ENCODE measurements around the gene AUTS2.

DNA sequence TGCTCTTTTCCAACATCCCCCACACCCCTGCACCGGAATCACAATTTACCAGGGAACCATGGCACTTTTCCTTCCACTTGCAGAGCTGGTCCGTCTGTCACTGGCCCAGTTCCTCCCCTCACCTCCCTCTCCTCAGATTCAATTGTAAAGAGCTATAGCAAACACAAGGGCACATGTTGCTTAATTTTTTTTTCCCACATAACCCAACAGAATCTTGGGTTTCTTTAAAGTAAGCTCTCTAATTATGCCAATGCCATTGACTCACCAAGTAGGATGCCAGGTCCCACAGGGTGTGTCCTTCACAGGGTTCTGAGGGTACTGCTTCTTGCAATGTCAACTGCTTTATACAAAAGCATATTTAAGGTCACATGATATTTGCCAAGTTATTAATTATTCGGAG, 262.2 kb downstream of the AUTS2 start:
- TF ChIP-seq, protein P1, sequence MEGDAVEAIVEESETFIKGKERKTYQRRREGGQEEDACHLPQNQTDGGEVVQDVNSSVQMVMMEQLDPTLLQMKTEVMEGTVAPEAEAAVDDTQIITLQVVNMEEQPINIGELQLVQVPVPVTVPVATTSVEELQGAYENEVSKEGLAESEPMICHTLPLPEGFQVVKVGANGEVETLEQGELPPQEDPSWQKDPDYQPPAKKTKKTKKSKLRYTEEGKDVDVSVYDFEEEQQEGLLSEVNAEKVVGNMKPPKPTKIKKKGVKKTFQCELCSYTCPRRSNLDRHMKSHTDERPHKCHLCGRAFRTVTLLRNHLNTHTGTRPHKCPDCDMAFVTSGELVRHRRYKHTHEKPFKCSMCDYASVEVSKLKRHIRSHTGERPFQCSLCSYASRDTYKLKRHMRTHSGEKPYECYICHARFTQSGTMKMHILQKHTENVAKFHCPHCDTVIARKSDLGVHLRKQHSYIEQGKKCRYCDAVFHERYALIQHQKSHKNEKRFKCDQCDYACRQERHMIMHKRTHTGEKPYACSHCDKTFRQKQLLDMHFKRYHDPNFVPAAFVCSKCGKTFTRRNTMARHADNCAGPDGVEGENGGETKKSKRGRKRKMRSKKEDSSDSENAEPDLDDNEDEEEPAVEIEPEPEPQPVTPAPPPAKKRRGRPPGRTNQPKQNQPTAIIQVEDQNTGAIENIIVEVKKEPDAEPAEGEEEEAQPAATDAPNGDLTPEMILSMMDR (IDR thresholded peaks at IDR 0.05): no peak
- TF ChIP-seq, protein P2, sequence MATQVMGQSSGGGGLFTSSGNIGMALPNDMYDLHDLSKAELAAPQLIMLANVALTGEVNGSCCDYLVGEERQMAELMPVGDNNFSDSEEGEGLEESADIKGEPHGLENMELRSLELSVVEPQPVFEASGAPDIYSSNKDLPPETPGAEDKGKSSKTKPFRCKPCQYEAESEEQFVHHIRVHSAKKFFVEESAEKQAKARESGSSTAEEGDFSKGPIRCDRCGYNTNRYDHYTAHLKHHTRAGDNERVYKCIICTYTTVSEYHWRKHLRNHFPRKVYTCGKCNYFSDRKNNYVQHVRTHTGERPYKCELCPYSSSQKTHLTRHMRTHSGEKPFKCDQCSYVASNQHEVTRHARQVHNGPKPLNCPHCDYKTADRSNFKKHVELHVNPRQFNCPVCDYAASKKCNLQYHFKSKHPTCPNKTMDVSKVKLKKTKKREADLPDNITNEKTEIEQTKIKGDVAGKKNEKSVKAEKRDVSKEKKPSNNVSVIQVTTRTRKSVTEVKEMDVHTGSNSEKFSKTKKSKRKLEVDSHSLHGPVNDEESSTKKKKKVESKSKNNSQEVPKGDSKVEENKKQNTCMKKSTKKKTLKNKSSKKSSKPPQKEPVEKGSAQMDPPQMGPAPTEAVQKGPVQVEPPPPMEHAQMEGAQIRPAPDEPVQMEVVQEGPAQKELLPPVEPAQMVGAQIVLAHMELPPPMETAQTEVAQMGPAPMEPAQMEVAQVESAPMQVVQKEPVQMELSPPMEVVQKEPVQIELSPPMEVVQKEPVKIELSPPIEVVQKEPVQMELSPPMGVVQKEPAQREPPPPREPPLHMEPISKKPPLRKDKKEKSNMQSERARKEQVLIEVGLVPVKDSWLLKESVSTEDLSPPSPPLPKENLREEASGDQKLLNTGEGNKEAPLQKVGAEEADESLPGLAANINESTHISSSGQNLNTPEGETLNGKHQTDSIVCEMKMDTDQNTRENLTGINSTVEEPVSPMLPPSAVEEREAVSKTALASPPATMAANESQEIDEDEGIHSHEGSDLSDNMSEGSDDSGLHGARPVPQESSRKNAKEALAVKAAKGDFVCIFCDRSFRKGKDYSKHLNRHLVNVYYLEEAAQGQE (IDR thresholded peaks at IDR 0.05; ENCODE audit: insufficient read depth in 1 of 2, low read depth in 2 of 2, low read length in 1 of 2): no peak

All from Panc1 (cell line).